GM23338 (cell line): Measurements from ENCODE around the gene ASIC3.

Experiments
- CREB1 ChIP-seq: fragments of 250-450 bp; sonication (Bioruptor Pico); IDR thresholded peaks from 2 replicates; pipeline ENCODE4 v1.5.0; 2020; ENCODE audit warnings: low read depth, mild to moderate bottlenecking, moderate library complexity
- CTCF ChIP-seq, 2 experiments: fragments of 200-600 bp in 1 of 2; sonication (generic) in 1 of 2; conservative IDR thresholded peaks; 2 replicates each; pipeline versions ENCODE4 v1.5.1 to v1.6.1; 2016 to 2017; ENCODE audit warnings: antibody characterized with exemption in 2 of 2, low read depth in 2 of 2, mild to moderate bottlenecking in 2 of 2, moderate library complexity in 1 of 2
- EZH2 ChIP-seq: fragments of 200-600 bp; sonication (generic); IDR thresholded peaks from one replicate; pipeline ENCODE4 v1.8.0; 2017; ENCODE audit warnings: antibody characterized with exemption, mild to moderate bottlenecking, low read depth; ENCODE audit not compliant: unreplicated experiment
- EZH2phosphoT487 ChIP-seq: fragments of 200-600 bp; sonication (generic); IDR thresholded peaks from one replicate; pipeline ENCODE4 v1.8.1; 2018; ENCODE audit warnings: antibody characterized with exemption; ENCODE audit not compliant: unreplicated experiment
- REST ChIP-seq: IDR thresholded peaks from one replicate; pipeline ENCODE4 v1.6.1; 2018; ENCODE audit warnings: antibody characterized with exemption; ENCODE audit not compliant: unreplicated experiment
- ZNF114 ChIP-seq: fragments of 250-450 bp; sonication (Bioruptor Pico); IDR thresholded peaks from 2 replicates; pipeline ENCODE4 v1.5.0; 2020; ENCODE audit warnings: mild to moderate bottlenecking, moderate library complexity

GRCh38 chr7:151014950-151015349, 33.4 kb upstream of the ASIC3 start:
- TF ChIP-seq EZH2phosphoT487 (no peak), CTCF (conservative IDR thresholded peaks at IDR 0.05; ENCODE audit: low read depth in 2 of 2) (no peak), REST (no peak), CREB1 (CRISPR knock-in tag) (no peak), ZNF114 (CRISPR knock-in tag) (no peak), EZH2 (no peak)
